SK-N-SH treated with all-trans-retinoic acid at 6 μM for 48 hours (cell line): ENCODE data around the gene SRSF1.

ENCODE experiments used
- CREB5 ChIP-seq: fragments of 250-450 bp; sonication (Bioruptor Pico); IDR thresholded peaks from 2 replicates; pipeline ENCODE4 v1.5.1; 2020; ENCODE audit warnings: low read depth, mild to moderate bottlenecking, moderate library complexity
- ZC3H10 ChIP-seq: fragments of 250-450 bp; sonication (Bioruptor Pico); IDR thresholded peaks from 2 replicates; pipeline ENCODE4 v1.5.1; 2021; ENCODE audit warnings: mild to moderate bottlenecking, moderate library complexity

- TF ChIP-seq CREB5 (CRISPR knock-in tag) (no peak), ZC3H10 (CRISPR knock-in tag) (no peak)
Observed at GRCh38 chr17:58049533-58049932, 42.5 kb upstream of the SRSF1 start.
